Aorta (tissue), 5 donors: ENCODE measurements around the gene PRLR. TPM values are rescaled to one million over a fixed set of nuclear protein-coding genes. Genes with fewer than 3 reads are reported as not detected.

Source experiments
- ATAC-seq: fragments of 200-7000 bp; cut with Tn5 transposase; one replicate; pipeline ENCODE4 v1.9.1; 2022; ENCODE audit warnings: moderate library complexity; ENCODE audit not compliant: low FRiP score
- DNase-seq, 2 donors: peaks; one replicate each; pipeline ENCODE4 v3.0.0-alpha.2; 2020
- H3K27ac ChIP-seq, 2 donors: one replicate each; pipeline ENCODE4 v1.5.1; 2013; ENCODE audit warnings: low read length in 2 of 2, mild to moderate bottlenecking in 2 of 2, moderate library complexity in 2 of 2, control low read depth in 1 of 2, inconsistent platforms in 1 of 2, low read depth in 1 of 2
- H3K27me3 ChIP-seq, 2 donors: one replicate each; pipeline ENCODE4 v1.6.1; 2013; ENCODE audit warnings: control low read depth in 1 of 2, low read length in 1 of 2, mild to moderate bottlenecking in 1 of 2, moderate library complexity in 1 of 2; ENCODE audit not compliant: insufficient read depth in 2 of 2, control insufficient read depth in 1 of 2
- H3K36me3 ChIP-seq, 2 donors: one replicate each; pipeline ENCODE4 v1.6.1; 2013; ENCODE audit warnings: control low read depth in 1 of 2, low read length in 1 of 2, mild to moderate bottlenecking in 1 of 2; ENCODE audit not compliant: insufficient read depth in 2 of 2, control insufficient read depth in 1 of 2
- H3K4me1 ChIP-seq, 2 donors: one replicate each; pipeline ENCODE4 v1.6.1; 2013; ENCODE audit warnings: low read length in 2 of 2, control low read depth in 1 of 2, mild to moderate bottlenecking in 1 of 2, moderate library complexity in 1 of 2; ENCODE audit not compliant: insufficient read depth in 2 of 2, control insufficient read depth in 1 of 2
- H3K4me3 ChIP-seq, 2 donors: one replicate each; pipeline ENCODE4 v1.5.1; 2013; ENCODE audit warnings: low read length in 2 of 2, control low read depth in 1 of 2, mild to moderate bottlenecking in 1 of 2
- H3K9me3 ChIP-seq: one replicate; pipeline ENCODE4 v1.6.1; 2013; ENCODE audit warnings: mild to moderate bottlenecking, low read length; ENCODE audit not compliant: control insufficient read depth
- WGBS, 2 donors: extraction: QIAGEN DNeasy Blood & Tissue Kit; methylation state at CpG; one replicate each; pipeline ENCODE4 v1.1.7; 2013; 5-methylcytosine and 5-hydroxymethylcytosine counted together
- intact Hi-C, 2 donors: fragments of 100-400 bp; cut with DNase I; formaldehyde crosslinking; loops; one replicate each; pipeline versions ENCODE4 v1.14.2 to v1.15.0; 2022
- polyA plus RNA-seq, 2 donors: library from polyadenylated mRNA; stranded (reverse); fragments of 200-250 nt; gene quantifications; one replicate each; pipeline ENCODE4 v1.2.3, GENCODE V29; 2013
- total RNA-seq, 2 donors: library from RNA; stranded (reverse); fragmentation: NEBNext Ultra II Directional; extraction: Animal tissue kit (Norgen Biotek cat#: 25700); gene quantifications; one replicate each; pipeline ENCODE4 v1.2.1, GENCODE V29; 2021
- donor health status: healthy with polysubstance abuse.
- donor health status: Bipolar disorder and iron deficiency.
- donor health status: DM: no; HTN: no; CAD: no.
- donor health status: DM: no; HTN: no; CAD: no.
- donor health status: DM: yes; HTN: yes; CAD: no.

The PRLR gene
- total and polyA plus RNA-seq, 4 donors = 0.08 to 3.2 (median 0.69) TPM

GRCh38 chr5:35004771-35005170 is 225.5 kb downstream of the PRLR start:
- Histone ChIP-seq H3K9me3 (no peaks in the 10 kb centered on the region), H3K4me1 (no peaks in the 10 kb centered on the region), H3K27me3 (no peaks in the 10 kb centered on the region), H3K4me3 (no peak overlapping the region), H3K27ac (no peak overlapping the region), H3K36me3 (no peaks in the 10 kb centered on the region)
- intact Hi-C loops = loop anchor here (5.0 kb wide), 2 partner anchors 527 to 532 kb away; no protein-coding TSS in a partner anchor
- DNase-seq = no peak
- ATAC-seq = no peak
- 90 to 91% methylated on average over 1 of the region's 1 CpG for WGBS, 2 donors

GRCh38 chr5:35004200-35004599 is 226.1 kb downstream of the PRLR start:
- Histone ChIP-seq H3K36me3 (no peaks in the 10 kb centered on the region), H3K4me3 (no peak overlapping the region), H3K27ac (no peak overlapping the region), H3K9me3 (no peaks in the 10 kb centered on the region), H3K4me1 (no peaks in the 10 kb centered on the region), H3K27me3 (no peaks in the 10 kb centered on the region)
- DNase-seq = no peak
- intact Hi-C loops = loop anchor here in 1 of 2 donors (5.0 kb wide), 1 partner anchor 527 kb away; no protein-coding TSS in a partner anchor
- peak; percentile 11 for ATAC-seq
- WGBS, 2 donors = 64 to 71% methylated on average over 5 of the region's 5 CpGs

- H3K27ac ChIP-seq = no peak overlapping the region
- 39 to 41% methylated on average over 18 of the region's 18 CpGs for WGBS, 2 donors
- H3K27me3 ChIP-seq = no peaks in the 10 kb centered on the region
- peak; percentile 53 to 76 for DNase-seq
- H3K4me1 ChIP-seq = no peaks in the 10 kb centered on the region
- H3K36me3 ChIP-seq = no peaks in the 10 kb centered on the region
- no peak overlapping the region for H3K4me3 ChIP-seq
- no peaks in the 10 kb centered on the region for H3K9me3 ChIP-seq
- peak; percentile 73 for ATAC-seq
- intact Hi-C loops = loop anchor here in 1 of 2 donors (5.0 kb wide), 1 partner anchor 526 kb away; no protein-coding TSS in a partner anchor
Measured at GRCh38 chr5:35003018-35003957, 227.0 kb downstream of the PRLR start.

- Histone ChIP-seq H3K36me3 (no peaks in the 10 kb centered on the region), H3K9me3 (no peaks in the 10 kb centered on the region), H3K4me3 (no peak overlapping the region), H3K4me1 (no peaks in the 10 kb centered on the region), H3K27me3 (no peaks in the 10 kb centered on the region), H3K27ac (no peak overlapping the region)
- WGBS, 2 donors = 91 to 92% methylated on average over 6 of the region's 6 CpGs
- intact Hi-C loops = loop anchor here in 1 of 2 donors (5.0 kb wide), 1 partner anchor 525 kb away; no protein-coding TSS in a partner anchor
- no peak for ATAC-seq
- DNase-seq = no peak
Measured at GRCh38 chr5:35002459-35002858, 227.8 kb downstream of the PRLR start.

GRCh38 chr5:35001842-35002241 is 228.4 kb downstream of the PRLR start:
- Histone ChIP-seq H3K27me3 (no peaks in the 10 kb centered on the region), H3K4me3 (no peak overlapping the region), H3K27ac (no peak overlapping the region), H3K4me1 (no peaks in the 10 kb centered on the region), H3K9me3 (no peaks in the 10 kb centered on the region), H3K36me3 (no peaks in the 10 kb centered on the region)
- intact Hi-C loops = loop anchor here in 1 of 2 donors (5.0 kb wide), 1 partner anchor 525 kb away; no protein-coding TSS in a partner anchor
- ATAC-seq = no peak
- WGBS, 2 donors = 73 to 75% methylated on average over 3 of the region's 3 CpGs
- no peak for DNase-seq

Other genes with a start within 250 kb of the PRLR start
- gene AGXT2, start 182.5 kb downstream of the PRLR start, total RNA-seq = not detected
- not detected for gene AGXT2, start 182.5 kb downstream of the PRLR start, polyA plus RNA-seq